IMR-90 (cell line): ENCODE measurements around the gene NPAS2. TPM values are rescaled to one million over a fixed set of nuclear protein-coding genes. Genes with fewer than 3 reads are reported as not detected.

Source experiments
- ATAC-seq: fragments of 200-7000 bp; cut with Tn5 transposase; 2 replicates; pipeline ENCODE4 v1.9.1; 2020; ENCODE audit warnings: low read depth, mild to moderate bottlenecking, moderate library complexity
- BruUV-seq: library from RNA; stranded (reverse); fragments of 400-500 nt; replicated peaks from 2 replicates; lab custom pipeline; 2021; lab: Mats Ljungman, UMichigan
- CTCF ChIA-PET: fragments of 300-600 bp; formaldehyde crosslinking; extraction: SDS; loops from one replicate; lab custom pipeline; 2021; ENCODE audit warnings: antibody characterized with exemption; lab: Yijun Ruan, JAX
- POLR2A ChIA-PET: fragments of 300-600 bp; sonication (Branson Sonifier 250); formaldehyde crosslinking; loops from one replicate; lab custom pipeline; 2022; ENCODE audit warnings: antibody characterized with exemption; ENCODE audit not compliant: unreplicated experiment; lab: Charles Lee
- DNase-seq: peaks from one replicate; pipeline ENCODE4 v3.0.0; 2013
- H2AFZ ChIP-seq: replicated peaks from 2 replicates; pipeline ENCODE3; 2013; ENCODE audit warnings: low read length, mild to moderate bottlenecking; ENCODE audit not compliant: poor library complexity
- H2AK5ac ChIP-seq: 2 replicates; pipeline ENCODE4 v1.6.1; 2013; ENCODE audit warnings: low read depth, low read length, inconsistent platforms
- H2AK9ac ChIP-seq: replicated peaks from 2 replicates; pipeline ENCODE3; 2013; ENCODE audit warnings: mild to moderate bottlenecking, low read depth, low read length, moderate library complexity; ENCODE audit not compliant: poor library complexity
- H2BK120ac ChIP-seq: 2 replicates; pipeline ENCODE4 v1.6.1; 2013; ENCODE audit warnings: low read depth, low read length, inconsistent platforms
- H2BK15ac ChIP-seq: 3 replicates; pipeline ENCODE4 v1.6.1; 2013; ENCODE audit warnings: low read depth, low read length, inconsistent platforms
- H2BK20ac ChIP-seq: 2 replicates; pipeline ENCODE4 v1.6.1; 2013; ENCODE audit warnings: low read depth, mild to moderate bottlenecking, inconsistent platforms, low read length, moderate library complexity
- H2BK5ac ChIP-seq: 2 replicates; pipeline ENCODE4 v1.6.1; 2013; ENCODE audit warnings: mild to moderate bottlenecking, low read depth, low read length, inconsistent platforms; ENCODE audit not compliant: poor library complexity, severe bottlenecking
- H3K14ac ChIP-seq: replicated peaks from 2 replicates; pipeline ENCODE4 v1.6.1; 2013; ENCODE audit warnings: low read depth, low read length, inconsistent platforms
- H3K18ac ChIP-seq: 2 replicates; pipeline ENCODE4 v1.6.1; 2013; ENCODE audit warnings: low read depth, low read length, control low read depth
- H3K23ac ChIP-seq: 2 replicates; pipeline ENCODE4 v1.6.1; 2013; ENCODE audit warnings: low read depth, low read length, inconsistent platforms
- H3K27ac ChIP-seq: 2 replicates; pipeline ENCODE4 v1.5.1; 2013; ENCODE audit warnings: mild to moderate bottlenecking, control low read depth, low read length; ENCODE audit not compliant: insufficient read depth
- H3K27me3 ChIP-seq: 2 replicates; pipeline ENCODE4 v1.6.1; 2013; ENCODE audit warnings: low read length; ENCODE audit not compliant: control insufficient read depth, insufficient read depth
- H3K36me3 ChIP-seq: 2 replicates; pipeline ENCODE4 v1.6.1; 2013; ENCODE audit warnings: low read length, mixed read lengths; ENCODE audit not compliant: control insufficient read depth, insufficient read depth
- H3K4ac ChIP-seq: 2 replicates; pipeline ENCODE4 v1.6.1; 2013; ENCODE audit warnings: low read depth, low read length, inconsistent platforms
- H3K4me1 ChIP-seq: 2 replicates; pipeline ENCODE4 v1.6.1; 2013; ENCODE audit warnings: low read length, mixed read lengths; ENCODE audit not compliant: control insufficient read depth, insufficient read depth
- H3K4me2 ChIP-seq: 2 replicates; pipeline ENCODE4 v1.6.1; 2013; ENCODE audit warnings: low read depth, mild to moderate bottlenecking, control low read depth, low read length, moderate library complexity
- H3K4me3 ChIP-seq: 2 replicates; pipeline ENCODE4 v1.5.1; 2013; ENCODE audit warnings: low read depth, mild to moderate bottlenecking, control low read depth, low read length, moderate library complexity; ENCODE audit not compliant: insufficient read depth
- H3K56ac ChIP-seq: 2 replicates; pipeline ENCODE4 v1.6.1; 2013; ENCODE audit warnings: low read length, inconsistent platforms; ENCODE audit not compliant: insufficient read depth; ENCODE audit errors: extremely low read depth
- H3K79me1 ChIP-seq, 2 experiments: 2 replicates each; pipeline ENCODE4 v1.6.1; 2013; ENCODE audit warnings: low read length in 2 of 2, inconsistent platforms in 1 of 2, low read depth in 1 of 2
- H3K9ac ChIP-seq: 2 replicates; pipeline ENCODE4 v1.6.1; 2013; ENCODE audit warnings: low read depth, low read length, control low read depth
- H3K9me1 ChIP-seq: 2 replicates; pipeline ENCODE4 v1.6.1; 2013; ENCODE audit warnings: low read length, inconsistent platforms; ENCODE audit not compliant: insufficient read depth
- H3K9me3 ChIP-seq: 2 replicates; pipeline ENCODE4 v1.6.1; 2013; ENCODE audit warnings: low read length; ENCODE audit not compliant: control insufficient read depth, insufficient read depth
- H4K20me1 ChIP-seq: 2 replicates; pipeline ENCODE4 v1.6.1; 2013; ENCODE audit warnings: low read length, inconsistent platforms; ENCODE audit not compliant: insufficient read depth
- H4K5ac ChIP-seq: 2 replicates; pipeline ENCODE4 v1.6.1; 2013; ENCODE audit warnings: mild to moderate bottlenecking, low read depth, low read length, control low read depth
- H4K8ac ChIP-seq, 2 experiments: 2 replicates each; pipeline ENCODE4 v1.6.1; 2013; ENCODE audit warnings: low read depth in 2 of 2, low read length in 2 of 2, control low read depth in 1 of 2, inconsistent platforms in 1 of 2
- H4K91ac ChIP-seq: 2 replicates; pipeline ENCODE4 v1.6.1; 2013; ENCODE audit warnings: low read depth, low read length, inconsistent platforms; ENCODE audit not compliant: insufficient read depth
- BHLHE40 ChIP-seq: fragments of 150-350 bp; IDR thresholded peaks from 2 replicates; pipeline ENCODE4 v1.6.1; 2016; ENCODE audit warnings: mild to moderate bottlenecking, low read depth, low read length
- CEBPB ChIP-seq: IDR thresholded peaks from 2 replicates; pipeline ENCODE4 v1.6.1; 2012; ENCODE audit warnings: low read depth, low read length, improper control_type of control experiment
- CHD1 ChIP-seq: IDR thresholded peaks from 2 replicates; pipeline ENCODE4 v1.6.1; 2012; ENCODE audit warnings: low read depth, low read length, improper control_type of control experiment
- FOS ChIP-seq: fragments of 150-350 bp; IDR thresholded peaks from 2 replicates; pipeline ENCODE4 v1.6.1; 2016; ENCODE audit warnings: low read depth, low read length
- MAFK ChIP-seq: IDR thresholded peaks from 2 replicates; pipeline ENCODE4 v1.6.1; 2012; ENCODE audit warnings: low read depth, low read length, improper control_type of control experiment
- MAZ ChIP-seq: IDR thresholded peaks from 2 replicates; pipeline ENCODE4 v1.6.1; 2012; ENCODE audit warnings: low read depth, mild to moderate bottlenecking, low read length, improper control_type of control experiment, moderate library complexity, borderline replicate concordance
- MXI1 ChIP-seq: IDR thresholded peaks from 2 replicates; pipeline ENCODE4 v1.6.1; 2012; ENCODE audit warnings: low read depth, mild to moderate bottlenecking, low read length, moderate library complexity, borderline replicate concordance
- NFE2L2 ChIP-seq: fragments of 150-350 bp; IDR thresholded peaks from 2 replicates; pipeline ENCODE4 v1.6.1; 2016; ENCODE audit warnings: low read depth, mild to moderate bottlenecking, low read length
- POLR2A ChIP-seq: IDR thresholded peaks from 2 replicates; pipeline ENCODE4 v1.6.1; 2012; ENCODE audit warnings: mild to moderate bottlenecking, low read depth, low read length
- RAD21 ChIP-seq: IDR thresholded peaks from 2 replicates; pipeline ENCODE4 v1.6.1; 2012; ENCODE audit warnings: low read length, improper control_type of control experiment
- RCOR1 ChIP-seq: IDR thresholded peaks from 2 replicates; pipeline ENCODE4 v1.6.1; 2012; ENCODE audit warnings: mild to moderate bottlenecking, low read length, improper control_type of control experiment; ENCODE audit not compliant: insufficient replicate concordance
- RFX5 ChIP-seq: IDR thresholded peaks from 2 replicates; pipeline ENCODE4 v1.8.0; 2012; ENCODE audit warnings: low read depth, mild to moderate bottlenecking, low read length, moderate library complexity
- SMC3 ChIP-seq: fragments of 150-350 bp; IDR thresholded peaks from 2 replicates; pipeline ENCODE4 v1.6.1; 2016; ENCODE audit warnings: low read depth, mild to moderate bottlenecking, antibody characterized with exemption, low read length, moderate library complexity
- WGBS, 2 experiments: methylation state at CpG; one replicate each; pipeline versions ENCODE4 v1.1.5 to v1.1.7; 2013; ENCODE audit warnings: missing lambda C conversion rate in 2 of 2; ENCODE audit not compliant: insufficient read length in 1 of 2; ENCODE audit errors: extremely low coverage in 2 of 2; 5-methylcytosine and 5-hydroxymethylcytosine counted together
- dilution Hi-C: fragments of 300-500 bp; cut with HindIII; formaldehyde crosslinking; loops from one replicate; pipeline ENCODE4 v1.14.3; 2018; ENCODE audit warnings: low sequenced_read_pairs; ENCODE audit not compliant: unreplicated experiment
- in situ Hi-C: fragments of 300-500 bp; cut with MboI; formaldehyde crosslinking; loops from 3 replicates; pipeline ENCODE4 v1.14.3; 2019; ENCODE audit warnings: low sequenced_read_pairs, inconsistent platforms, mixed read lengths
- intact Hi-C: fragments of 100-400 bp; cut with micrococcal nuclease; formaldehyde crosslinking; loops from 2 replicates; pipeline ENCODE4 v1.10.0; 2022
- polyA plus RNA-seq, 3 experiments: library from polyadenylated mRNA; depleted of rRNA; stranded (reverse); fragments of >200 nt; gene quantifications; 2 replicates each; pipeline ENCODE4 v1.2.3, GENCODE V29; 2012; ENCODE audit warnings: low replicate concordance in 1 of 3
- total RNA-seq: library from RNA; depleted of rRNA; stranded (reverse); fragments of >200 nt; gene quantifications from 2 replicates; pipeline ENCODE4 v1.2.3, GENCODE V29; 2012
- TF ChIP-seq, protein P1 (sequence below): fragments of 150-350 bp; IDR thresholded peaks from 2 replicates; pipeline ENCODE4 v1.6.1; 2017; ENCODE audit warnings: mild to moderate bottlenecking, antibody characterized with exemption, low read length, low read depth
- TF ChIP-seq, protein P2 (sequence below): conservative IDR thresholded peaks from 2 replicates; pipeline ENCODE4 v1.5.1; 2012; ENCODE audit warnings: mild to moderate bottlenecking, low read depth, low read length, improper control_type of control experiment
- TF ChIP-seq, protein P3 (sequence below): fragments of 150-350 bp; IDR thresholded peaks from 2 replicates; pipeline ENCODE4 v1.6.1; 2016; ENCODE audit warnings: low read depth, mild to moderate bottlenecking, low read length, moderate library complexity, borderline replicate concordance

NPAS2 gene
- total and polyA plus RNA-seq, 2 of the 4 experiments (the other 2 are of a cell fraction): 5.2 to 14.8 TPM

DNA sequence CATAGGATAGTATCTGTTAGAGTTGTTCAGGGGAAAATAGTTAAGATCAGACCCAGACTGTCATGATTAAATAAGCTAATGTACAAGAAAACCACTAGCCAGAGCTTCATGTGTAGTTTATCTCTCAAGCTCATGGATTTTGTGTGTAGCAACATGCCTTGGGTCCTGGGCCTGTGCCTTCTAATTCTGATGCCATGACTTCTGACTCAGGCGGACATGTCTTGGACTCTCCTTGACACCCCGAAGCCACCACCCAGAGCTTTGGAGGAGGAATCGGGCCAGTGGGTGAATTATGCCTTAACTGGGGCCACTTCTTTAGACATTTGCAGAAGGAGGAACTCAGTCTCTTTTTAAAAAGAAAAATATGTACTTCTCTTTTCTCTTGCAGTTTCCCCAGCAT lies 68.7 kb downstream of the NPAS2 start:
- intact Hi-C loops (no loop called here), dilution Hi-C loops (no loop called here), in situ Hi-C loops (no loop called here)
- Histone ChIP-seq H2AK9ac (no peak overlapping the region), H3K9ac (no peak overlapping the region), H2BK15ac (no peak overlapping the region), H4K20me1 (0 out of 2 replicates have a peak, but pooled peaks cover 2% of the 10 kb centered on the region), H3K14ac (no peak overlapping the region), H3K36me3 (no peaks in the 10 kb centered on the region), H2BK20ac (no peak overlapping the region), H2BK5ac (no peak overlapping the region), H3K79me1 (peaks cover 13 to 43% of the 10 kb centered on the region in 2 experiments), H2BK120ac (no peak overlapping the region), H4K91ac (no peak overlapping the region), H3K27ac (no peak overlapping the region), H2AFZ (no peak overlapping the region), H4K8ac (no peak overlapping the region), H3K56ac (no peak overlapping the region), H4K5ac (no peak overlapping the region), H3K4me2 (no peak overlapping the region), H3K18ac (no peak overlapping the region), H3K4me3 (no peak overlapping the region), H3K4ac (no peak overlapping the region), H3K23ac (no peak overlapping the region), H2AK5ac (no peak overlapping the region), H3K4me1 (peaks cover 19% of the 10 kb centered on the region), H3K9me1 (peaks cover 27% of the 10 kb centered on the region), H3K9me3 (no peaks in the 10 kb centered on the region), H3K27me3 (no peaks in the 10 kb centered on the region)
- BruUV-seq: no TSS peak
- TF ChIP-seq NFE2L2: no peak
- TF ChIP-seq CEBPB: no peak
- no peak for TF ChIP-seq MAZ
- TF ChIP-seq, protein P1, sequence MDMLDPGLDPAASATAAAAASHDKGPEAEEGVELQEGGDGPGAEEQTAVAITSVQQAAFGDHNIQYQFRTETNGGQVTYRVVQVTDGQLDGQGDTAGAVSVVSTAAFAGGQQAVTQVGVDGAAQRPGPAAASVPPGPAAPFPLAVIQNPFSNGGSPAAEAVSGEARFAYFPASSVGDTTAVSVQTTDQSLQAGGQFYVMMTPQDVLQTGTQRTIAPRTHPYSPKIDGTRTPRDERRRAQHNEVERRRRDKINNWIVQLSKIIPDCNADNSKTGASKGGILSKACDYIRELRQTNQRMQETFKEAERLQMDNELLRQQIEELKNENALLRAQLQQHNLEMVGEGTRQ: no peak
- no peak for TF ChIP-seq RCOR1
- TF ChIP-seq RFX5: no peak
- TF ChIP-seq MAFK: no peak
- TF ChIP-seq CHD1: no peak
- TF ChIP-seq, protein P2, sequence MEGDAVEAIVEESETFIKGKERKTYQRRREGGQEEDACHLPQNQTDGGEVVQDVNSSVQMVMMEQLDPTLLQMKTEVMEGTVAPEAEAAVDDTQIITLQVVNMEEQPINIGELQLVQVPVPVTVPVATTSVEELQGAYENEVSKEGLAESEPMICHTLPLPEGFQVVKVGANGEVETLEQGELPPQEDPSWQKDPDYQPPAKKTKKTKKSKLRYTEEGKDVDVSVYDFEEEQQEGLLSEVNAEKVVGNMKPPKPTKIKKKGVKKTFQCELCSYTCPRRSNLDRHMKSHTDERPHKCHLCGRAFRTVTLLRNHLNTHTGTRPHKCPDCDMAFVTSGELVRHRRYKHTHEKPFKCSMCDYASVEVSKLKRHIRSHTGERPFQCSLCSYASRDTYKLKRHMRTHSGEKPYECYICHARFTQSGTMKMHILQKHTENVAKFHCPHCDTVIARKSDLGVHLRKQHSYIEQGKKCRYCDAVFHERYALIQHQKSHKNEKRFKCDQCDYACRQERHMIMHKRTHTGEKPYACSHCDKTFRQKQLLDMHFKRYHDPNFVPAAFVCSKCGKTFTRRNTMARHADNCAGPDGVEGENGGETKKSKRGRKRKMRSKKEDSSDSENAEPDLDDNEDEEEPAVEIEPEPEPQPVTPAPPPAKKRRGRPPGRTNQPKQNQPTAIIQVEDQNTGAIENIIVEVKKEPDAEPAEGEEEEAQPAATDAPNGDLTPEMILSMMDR: no peak
- TF ChIP-seq BHLHE40: no peak
- no peak for TF ChIP-seq FOS
- TF ChIP-seq POLR2A: no peak
- no peak for TF ChIP-seq RAD21
- TF ChIP-seq MXI1: no peak
- TF ChIP-seq, protein P3, sequence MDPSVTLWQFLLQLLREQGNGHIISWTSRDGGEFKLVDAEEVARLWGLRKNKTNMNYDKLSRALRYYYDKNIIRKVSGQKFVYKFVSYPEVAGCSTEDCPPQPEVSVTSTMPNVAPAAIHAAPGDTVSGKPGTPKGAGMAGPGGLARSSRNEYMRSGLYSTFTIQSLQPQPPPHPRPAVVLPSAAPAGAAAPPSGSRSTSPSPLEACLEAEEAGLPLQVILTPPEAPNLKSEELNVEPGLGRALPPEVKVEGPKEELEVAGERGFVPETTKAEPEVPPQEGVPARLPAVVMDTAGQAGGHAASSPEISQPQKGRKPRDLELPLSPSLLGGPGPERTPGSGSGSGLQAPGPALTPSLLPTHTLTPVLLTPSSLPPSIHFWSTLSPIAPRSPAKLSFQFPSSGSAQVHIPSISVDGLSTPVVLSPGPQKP: no peak
- TF ChIP-seq SMC3: no peak
- DNase-seq (no peak), ATAC-seq (no peak)
- ChIA-PET CTCF (no interaction called here), POLR2A (no interaction called here)
- no CpG with 5 or more reads among the region's 3 CpGs for WGBS, 2 experiments
